Measurements from ENCODE around the gene SLC9C1.

GRCh38 chr3:112133626-112134334 lies 160.2 kb downstream of the SLC9C1 start:
- TF ChIP-seq CTCF (IDR thresholded peaks at IDR 0.05) (no peak), POLR2A (IDR thresholded peaks at IDR 0.05) (no peak)
